HG02678 (cell line): ENCODE measurements around the gene MSMP.
A peak's percentile ranks its signal among the peaks of the same experiment; 100 is the strongest.

ENCODE experiments used
- ATAC-seq: cut with Tn5 transposase; IDR thresholded peaks from one replicate; pipeline ENCODE4 v1.9.1; 2021; ENCODE audit warnings: mild to moderate bottlenecking, moderate library complexity; ENCODE audit not compliant: unreplicated experiment

The MSMP gene

DNA sequence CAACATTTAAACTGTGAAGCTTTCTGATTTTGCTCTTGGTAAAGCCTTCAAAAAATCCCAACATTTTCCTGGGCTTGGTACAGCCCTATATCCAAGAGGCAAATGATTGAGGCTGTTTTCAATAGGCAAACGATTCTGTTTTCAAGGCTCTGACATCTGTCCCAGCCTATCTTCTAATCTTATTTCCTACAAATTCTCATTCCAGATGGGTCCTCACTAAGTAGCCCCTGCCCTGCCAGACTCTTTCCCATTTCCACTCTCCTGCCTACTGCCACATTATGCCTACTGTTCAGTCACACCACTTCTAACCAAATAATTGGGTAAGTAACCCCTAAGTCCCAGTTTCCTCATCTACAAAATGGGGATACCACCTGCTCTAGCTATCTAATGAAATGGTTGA, 8.5 kb downstream of the MSMP start:
- ATAC-seq = no peak

GRCh38 chr9:35743880-35744518, 10.1 kb downstream of the MSMP start:
- no peak for ATAC-seq

DNA sequence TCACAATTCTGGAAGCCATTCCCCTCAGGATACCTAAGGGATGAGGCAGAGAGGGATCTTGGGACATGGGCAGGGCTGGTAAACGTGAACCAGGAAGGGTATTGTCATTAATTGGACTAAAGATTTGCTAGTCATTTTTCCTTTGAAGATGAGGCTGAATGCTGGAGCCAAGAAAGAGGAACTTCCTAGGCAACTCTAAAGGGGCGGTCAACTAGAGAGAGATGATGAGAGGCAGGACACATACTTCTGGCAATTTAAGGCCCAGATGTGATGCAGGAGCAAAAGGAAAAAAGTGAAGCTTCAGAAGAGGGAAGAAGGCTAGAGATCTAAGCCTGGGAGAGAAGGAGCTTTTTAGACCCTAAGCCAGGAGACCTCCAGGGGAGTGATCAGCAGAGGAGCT, 10.6 kb downstream of the MSMP start:
- ATAC-seq = no peak

DNA sequence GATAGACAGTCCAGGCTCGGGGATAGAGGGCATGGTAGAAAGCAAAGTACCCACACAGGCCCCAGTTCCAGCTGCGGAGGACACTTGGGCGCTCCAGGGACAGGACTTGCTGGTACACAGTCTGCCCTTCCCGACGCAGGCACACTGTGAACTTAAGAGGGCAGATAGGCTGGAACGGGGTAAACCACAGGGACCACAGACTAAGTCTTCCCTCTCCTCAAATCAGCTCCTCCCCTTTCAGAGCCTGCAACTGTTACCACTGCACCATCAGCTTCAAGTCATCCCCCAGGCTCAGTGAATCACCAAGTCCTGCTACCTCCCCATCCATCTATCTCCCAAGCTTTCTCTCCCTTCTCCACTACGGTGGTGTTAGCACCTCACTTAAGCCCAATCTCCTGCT, 12.3 kb downstream of the MSMP start:
- no peak for ATAC-seq

- no peak for ATAC-seq
Observed at GRCh38 chr9:35740243-35740642, 13.8 kb downstream of the MSMP start.

DNA sequence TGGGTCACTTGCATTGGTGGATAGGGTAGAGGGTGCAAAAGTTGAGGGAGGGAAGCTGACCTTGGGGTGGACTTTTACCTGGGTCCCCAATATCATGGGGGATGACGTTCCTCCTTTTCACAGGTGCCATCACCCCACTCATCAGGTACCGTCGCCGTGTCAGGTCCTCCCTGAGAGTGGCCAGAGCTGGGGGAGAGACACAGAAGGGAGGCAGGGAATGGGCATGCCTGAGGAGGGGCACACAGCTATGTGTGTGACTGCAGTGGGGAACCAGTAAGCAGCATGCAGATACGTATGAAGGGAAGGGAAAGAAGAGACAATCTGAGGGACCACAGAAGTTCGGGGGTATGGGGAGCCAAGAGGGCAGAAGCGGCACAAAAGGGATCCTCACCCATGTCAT, 15.2 kb downstream of the MSMP start:
- no peak for ATAC-seq

GRCh38 chr9:35738186-35738585, 15.9 kb downstream of the MSMP start:
- ATAC-seq = no peak

- no peak for ATAC-seq
Observed at GRCh38 chr9:35737143-35737542, 16.9 kb downstream of the MSMP start.

- no peak for ATAC-seq
Observed at GRCh38 chr9:35736201-35736633, 17.9 kb downstream of the MSMP start.

GRCh38 chr9:35734096-35734495, 20.0 kb downstream of the MSMP start:
- ATAC-seq = no peak

- ATAC-seq = no peak
Observed at GRCh38 chr9:35732800-35733541, 21.1 kb downstream of the MSMP start.

- ATAC-seq = peak; percentile 78
Observed at GRCh38 chr9:35732185-35732799, 21.8 kb downstream of the MSMP start, which contains the start of the genes CREB3 and TLN1. CREB3 (plus strand) TSS chr9:35732666; CDS start chr9:35732773, 107 bp downstream. TLN1 (minus strand) TSS chr9:35732195; CDS start chr9:35725694, 6,501 bp downstream.

GRCh38 chr9:35731415-35732184, 22.5 kb downstream of the MSMP start:
- no peak for ATAC-seq

GRCh38 chr9:35730486-35730854, 23.6 kb downstream of the MSMP start:
- ATAC-seq = no peak

- ATAC-seq = no peak
Observed at GRCh38 chr9:35729700-35730485, 24.2 kb downstream of the MSMP start.

DNA sequence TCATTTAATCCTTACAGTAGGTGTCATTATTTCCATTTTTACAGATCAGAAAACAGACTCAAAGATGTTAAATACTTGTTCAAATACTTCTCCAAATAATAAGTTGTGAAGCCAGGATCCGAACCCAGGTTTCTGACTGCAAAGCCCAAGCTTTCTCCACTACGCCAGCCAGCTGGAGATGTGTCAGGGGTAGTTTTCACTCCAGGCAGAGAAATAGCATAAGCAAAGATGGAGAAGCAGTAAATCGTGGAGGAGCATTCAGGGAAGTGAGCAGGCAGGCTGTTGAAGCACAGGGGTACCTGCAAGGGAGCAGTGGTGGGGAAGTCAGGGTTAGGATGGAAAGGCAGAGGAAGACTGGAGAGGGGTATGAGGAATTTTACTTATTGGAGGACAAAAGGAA, 25.0 kb downstream of the MSMP start:
- ATAC-seq = no peak

DNA sequence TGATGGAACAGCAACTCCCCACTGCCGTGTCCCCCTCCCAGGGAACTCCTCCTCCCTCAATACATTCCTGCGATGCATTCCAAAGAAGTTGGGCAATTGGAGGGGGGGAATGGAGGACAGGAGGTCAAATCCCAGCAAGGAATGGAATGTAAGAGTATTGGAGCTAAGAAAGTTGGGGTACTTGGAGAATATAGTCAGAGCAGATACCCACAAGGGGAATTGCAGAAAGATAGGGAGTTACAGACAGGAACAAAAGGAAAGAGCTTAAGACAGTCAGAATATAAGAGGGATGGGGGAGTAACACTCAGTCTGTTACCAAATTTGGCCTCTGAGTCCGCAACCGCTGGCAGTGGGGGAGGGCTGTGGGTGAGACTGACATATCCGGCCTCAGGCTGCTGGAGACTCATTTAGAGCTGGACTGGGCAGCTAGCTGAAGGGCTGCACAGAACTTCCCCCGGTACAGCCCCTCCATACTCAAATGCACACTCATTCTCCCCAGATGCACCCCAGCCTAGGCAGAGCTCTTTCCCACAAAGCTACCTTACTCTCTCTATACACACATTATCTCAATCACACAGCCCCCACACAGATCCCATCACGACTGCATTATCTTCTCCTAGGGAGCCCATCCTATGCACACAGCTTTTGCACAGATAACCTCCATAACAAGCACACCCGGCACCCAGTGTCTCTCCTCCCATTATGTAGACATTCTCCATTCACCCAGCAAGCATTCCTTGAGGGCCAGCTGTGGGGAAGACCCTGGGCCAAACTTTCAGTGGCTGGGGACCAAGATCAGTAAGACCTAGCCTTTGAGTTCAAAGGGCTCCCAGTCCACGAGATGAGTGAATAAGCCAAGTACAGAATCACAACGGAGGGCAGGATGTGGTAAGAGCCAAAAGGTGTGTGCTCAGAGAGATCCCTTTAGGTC, 25.8 kb downstream of the MSMP start:
- no peak for ATAC-seq

GRCh38 chr9:35727676-35728040, 26.4 kb downstream of the MSMP start:
- ATAC-seq = no peak

GRCh38 chr9:35726931-35727330, 27.1 kb downstream of the MSMP start:
- peak; percentile 41 for ATAC-seq
